Fibroblast of villous mesenchyme (primary cell): Measurements from ENCODE around the gene TAF8. TPM values are rescaled to one million over a fixed set of nuclear protein-coding genes. Genes with fewer than 3 reads are reported as not detected.

Source experiments
- DNase-seq: peaks from one replicate; pipeline ENCODE4 v3.0.0-alpha.2; 2010; ENCODE audit warnings: low read depth
- H3K4me3 ChIP-seq: 2 replicates; pipeline ENCODE4 v1.5.1; 2011; ENCODE audit warnings: low read depth, mild to moderate bottlenecking, low read length
- CTCF ChIP-seq: IDR thresholded peaks from 2 replicates; pipeline ENCODE4 v1.5.1; 2012; ENCODE audit warnings: low read depth, mild to moderate bottlenecking, low read length; ENCODE audit not compliant: insufficient read depth
- total RNA-seq: library from RNA; depleted of rRNA; stranded (reverse); fragments of >200 nt; gene quantifications from 2 replicates; pipeline ENCODE4 v1.2.3, GENCODE V29; 2012

The TAF8 gene
- total RNA-seq, 1 donor: 16.0 TPM

GRCh38 chr6:42040856-42041480, 9.4 kb upstream of the TAF8 start:
- no peak for DNase-seq
- TF ChIP-seq CTCF: no peak

GRCh38 chr6:42041481-42042053, 8.8 kb upstream of the TAF8 start:
- DNase-seq: peak; percentile 78
- no peak overlapping the region for H3K4me3 ChIP-seq

More at GRCh38 chr6:42040856-42041480, 9.4 kb upstream of the TAF8 start:
- H3K4me3 ChIP-seq: no peak overlapping the region

GRCh38 chr6:42042108-42042507, 8.2 kb upstream of the TAF8 start:
- H3K4me3 ChIP-seq: no peak overlapping the region
- no peak for TF ChIP-seq CTCF
- DNase-seq: no peak

More at GRCh38 chr6:42041481-42042053, 8.8 kb upstream of the TAF8 start:
- no peak for TF ChIP-seq CTCF

- DNase-seq: peak; percentile 87
- no peak overlapping the region for H3K4me3 ChIP-seq
- TF ChIP-seq CTCF: peak; percentile 99
Measured at GRCh38 chr6:42043787-42044475, 6.4 kb upstream of the TAF8 start.

- TF ChIP-seq CTCF: no peak
- peak overlapping the region; percentile 42 for H3K4me3 ChIP-seq
- DNase-seq: peak; percentile 98
Measured at GRCh38 chr6:42045538-42046460, 4.5 kb upstream of the TAF8 start.

- no peak for TF ChIP-seq CTCF
- DNase-seq: peak; percentile 97
- H3K4me3 ChIP-seq: peak overlapping the region; percentile 87
Measured at GRCh38 chr6:42046464-42047212, 3.7 kb upstream of the TAF8 start.
